Fibroblast of lung (primary cell): ENCODE measurements around the gene MYH15. TPM values are rescaled to one million over a fixed set of nuclear protein-coding genes. Genes with fewer than 3 reads are reported as not detected.

Experiments
- DNase-seq, 2 donors: peaks; one replicate each; pipeline versions ENCODE4 v3.0.0 to v3.0.0-alpha.2; 2010; ENCODE audit warnings: low read depth in 2 of 2
- H2AFZ ChIP-seq: 2 replicates; pipeline ENCODE4 v1.5.1; 2012; ENCODE audit warnings: low read length, control low read depth, inconsistent platforms
- H3K27ac ChIP-seq: 2 replicates; pipeline ENCODE4 v1.5.1; 2011; ENCODE audit warnings: low read length, control low read depth; ENCODE audit not compliant: insufficient read depth
- H3K27me3 ChIP-seq: 2 replicates; pipeline ENCODE4 v1.5.1; 2011; ENCODE audit warnings: mild to moderate bottlenecking, low read length; ENCODE audit not compliant: control insufficient read depth, insufficient read depth
- H3K36me3 ChIP-seq: 2 replicates; pipeline ENCODE4 v1.5.1; 2011; ENCODE audit warnings: low read length; ENCODE audit not compliant: control insufficient read depth, insufficient read depth
- H3K4me1 ChIP-seq: 2 replicates; pipeline ENCODE4 v1.5.1; 2011; ENCODE audit warnings: low read length; ENCODE audit not compliant: control insufficient read depth, insufficient read depth; ENCODE audit errors: extremely low read depth
- H3K4me2 ChIP-seq: 2 replicates; pipeline ENCODE4 v1.5.1; 2011; ENCODE audit warnings: low read length, control low read depth; ENCODE audit not compliant: insufficient read depth; ENCODE audit errors: extremely low read depth
- H3K4me3 ChIP-seq, 4 experiments: fragments of 200-600 bp in 1 of 4; sonication (generic) in 1 of 4; replicated peaks in 1 of 4; 2 replicates each; pipeline ENCODE4 v1.5.1; 2011 to 2016; ENCODE audit warnings: low read length in 4 of 4, low read depth in 3 of 4, mild to moderate bottlenecking in 3 of 4, control low read depth in 2 of 4, inconsistent platforms in 1 of 4, mixed read lengths in 1 of 4; ENCODE audit not compliant: insufficient read depth in 1 of 4; ENCODE audit errors: control extremely low read depth in 1 of 4
- H3K79me2 ChIP-seq: 2 replicates; pipeline ENCODE4 v1.5.1; 2012; ENCODE audit warnings: mild to moderate bottlenecking, low read length, inconsistent platforms; ENCODE audit not compliant: control insufficient read depth, insufficient read depth
- H3K9ac ChIP-seq: 2 replicates; pipeline ENCODE4 v1.5.1; 2011; ENCODE audit warnings: mild to moderate bottlenecking, low read length, control low read depth; ENCODE audit not compliant: insufficient read depth
- H3K9me3 ChIP-seq: 2 replicates; pipeline ENCODE4 v1.5.1; 2012; ENCODE audit warnings: low read depth, low read length; ENCODE audit not compliant: control insufficient read depth, insufficient read depth
- H4K20me1 ChIP-seq: 2 replicates; pipeline ENCODE4 v1.5.1; 2011; ENCODE audit warnings: low read length; ENCODE audit not compliant: control insufficient read depth, insufficient read depth; ENCODE audit errors: extremely low read depth
- CTCF ChIP-seq, 2 donors: IDR thresholded peaks in 1 of 2; conservative IDR thresholded peaks in 1 of 2; 1 replicate in 1 of 2; 2 replicates in 1 of 2; pipeline ENCODE4 v1.5.1; 2011 to 2012; ENCODE audit warnings: low read length in 2 of 2, control low read depth in 1 of 2, inconsistent platforms in 1 of 2, low read depth in 1 of 2, mild to moderate bottlenecking in 1 of 2
- EZH2 ChIP-seq: IDR thresholded peaks from 2 replicates; pipeline ENCODE4 v1.5.1; 2012; ENCODE audit warnings: low read length, control low read depth, mild to moderate bottlenecking; ENCODE audit errors: missing control alignments
- polyA plus RNA-seq, 2 donors: library from polyadenylated mRNA; depleted of rRNA in 1 of 2; stranded (reverse) in 1 of 2; unstranded in 1 of 2; fragments of >200 nt; gene quantifications; 2 replicates each; pipeline ENCODE4 v1.2.1, GENCODE V29; 2011 to 2012; ENCODE audit warnings: missing spikeins in 1 of 2
- total RNA-seq: library from RNA; depleted of rRNA; stranded (reverse); fragments of >200 nt; gene quantifications from 2 replicates; pipeline ENCODE4 v1.2.1, GENCODE V29; 2014

MYH15 gene
- total and polyA plus RNA-seq, 2 donors (not counting 1 experiment from before 2014, with no cell fraction given) = 0.05 to 0.17 TPM

- Histone ChIP-seq H3K4me1 (no peaks in the 10 kb centered on the region), H3K9ac (no peak overlapping the region), H4K20me1 (no peaks in the 10 kb centered on the region), H3K27ac (no peak overlapping the region), H3K79me2 (no peaks in the 10 kb centered on the region), H3K9me3 (no peaks in the 10 kb centered on the region), H3K27me3 (no peaks in the 10 kb centered on the region), H3K36me3 (no peaks in the 10 kb centered on the region), H3K4me2 (no peak overlapping the region), H3K4me3 (no peak overlapping the region), H2AFZ (no peak overlapping the region)
- no peak for DNase-seq
- TF ChIP-seq EZH2 = no peak
- no peak for TF ChIP-seq CTCF (conservative IDR thresholded peaks at IDR 0.05 in 1 of 2, IDR thresholded peaks at IDR 0.05 in 1 of 2; ENCODE audit: low read depth in 1 of 2, low read length in 2 of 2)
These were observed 68.1 kb downstream of the MYH15 start for GRCh38 chr3:108442281-108442680.

DNA sequence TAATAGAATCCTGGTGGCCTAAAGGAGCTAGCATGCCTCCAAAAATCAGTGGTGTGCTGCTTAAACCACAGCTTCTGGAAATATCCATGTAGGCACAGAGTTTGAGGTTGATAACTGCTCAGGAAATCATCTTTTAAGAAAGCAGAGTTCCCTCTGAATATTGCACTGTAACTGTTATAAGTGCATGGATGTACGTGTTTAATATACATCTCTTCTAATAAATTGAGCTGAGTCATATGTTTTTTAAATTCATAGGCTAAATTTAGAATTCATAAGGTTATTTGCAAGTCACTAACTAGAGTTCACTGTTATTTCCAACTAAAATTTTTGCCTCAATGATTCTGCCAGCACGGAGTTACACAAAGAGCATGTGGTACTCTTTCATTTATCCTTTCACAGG, 68.9 kb downstream of the MYH15 start:
- Histone ChIP-seq H3K27ac (no peak overlapping the region), H3K4me1 (no peaks in the 10 kb centered on the region), H3K79me2 (no peaks in the 10 kb centered on the region), H3K4me2 (peak overlapping the region; percentile 30), H2AFZ (no peak overlapping the region), H4K20me1 (no peaks in the 10 kb centered on the region), H3K36me3 (no peaks in the 10 kb centered on the region), H3K9me3 (no peaks in the 10 kb centered on the region), H3K27me3 (no peaks in the 10 kb centered on the region), H3K9ac (no peak overlapping the region), H3K4me3 (no peak overlapping the region)
- TF ChIP-seq EZH2 = no peak
- no peak for TF ChIP-seq CTCF (conservative IDR thresholded peaks at IDR 0.05 in 1 of 2, IDR thresholded peaks at IDR 0.05 in 1 of 2; ENCODE audit: low read depth in 1 of 2, low read length in 2 of 2)
- peak in 1 of 2 donors; percentile 20 for DNase-seq

- Histone ChIP-seq H3K9me3 (no peaks in the 10 kb centered on the region), H3K4me1 (no peaks in the 10 kb centered on the region), H3K27me3 (no peaks in the 10 kb centered on the region), H3K4me2 (peak overlapping the region; percentile 30), H3K36me3 (no peaks in the 10 kb centered on the region), H3K9ac (no peak overlapping the region), H3K4me3 (no peak overlapping the region), H3K79me2 (no peaks in the 10 kb centered on the region), H4K20me1 (no peaks in the 10 kb centered on the region), H2AFZ (peak overlapping the region; percentile 1), H3K27ac (no peak overlapping the region)
- DNase-seq = peak; percentile 3 to 46
- TF ChIP-seq EZH2 (no peak), CTCF (conservative IDR thresholded peaks at IDR 0.05 in 1 of 2, IDR thresholded peaks at IDR 0.05 in 1 of 2; ENCODE audit: low read depth in 1 of 2, low read length in 2 of 2) (no peak)
These were observed 69.3 kb downstream of the MYH15 start for GRCh38 chr3:108441071-108441507.
